GM12892 (cell line): ENCODE data around the gene MAEL.

Experiments
- POLR2A ChIP-seq: IDR thresholded peaks from 2 replicates; pipeline ENCODE4 v1.6.1; 2011; ENCODE audit warnings: low read depth, low read length, control low read depth
- POLR2AphosphoS5 ChIP-seq: IDR thresholded peaks from 2 replicates; pipeline ENCODE4 v1.6.1; 2011; ENCODE audit warnings: low read depth, low read length, control low read depth
- TAF1 ChIP-seq: IDR thresholded peaks from 2 replicates; pipeline ENCODE4 v1.6.1; 2011; ENCODE audit warnings: low read depth, mild to moderate bottlenecking, control low read depth, low read length, borderline replicate concordance

DNA sequence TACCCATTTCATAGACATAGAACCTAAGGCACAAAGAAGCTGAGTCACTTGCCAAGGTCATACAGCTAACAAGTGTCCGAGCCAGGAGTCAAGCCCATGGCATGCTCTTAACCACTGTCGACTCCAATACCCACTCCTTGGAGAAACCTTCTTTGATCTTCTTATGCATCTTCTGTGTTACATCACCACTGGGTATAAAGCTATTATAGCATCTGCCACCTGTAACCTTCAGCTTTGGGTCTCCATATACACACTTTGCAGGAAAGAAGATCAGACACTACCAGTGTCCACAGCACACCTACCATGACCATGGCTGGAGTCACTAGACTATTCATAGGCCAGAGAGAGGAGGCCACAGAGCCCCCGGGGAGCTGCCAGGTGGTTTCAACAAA is 72.0 kb downstream of the MAEL start:
- no peak for TF ChIP-seq POLR2A
- TF ChIP-seq POLR2AphosphoS5 = no peak
- no peak for TF ChIP-seq TAF1
